KOPT-K1 (cell line): ENCODE measurements around the gene ADD2.

Source experiments
- H3K27ac ChIP-seq: fragments of 200-600 bp; sonication (generic); 2 replicates; pipeline ENCODE4 v1.5.1; 2016; ENCODE audit warnings: antibody characterized with exemption, mild to moderate bottlenecking, low read depth, low read length; ENCODE audit not compliant: poor library complexity, severe bottlenecking
- H3K36me3 ChIP-seq: fragments of 200-600 bp; sonication (generic); 2 replicates; pipeline ENCODE4 v1.5.1; 2017; ENCODE audit warnings: antibody characterized with exemption, mild to moderate bottlenecking, low read length, moderate library complexity; ENCODE audit not compliant: insufficient read depth
- H3K9me3 ChIP-seq: fragments of 200-600 bp; sonication (generic); 2 replicates; pipeline ENCODE4 v1.5.1; 2017; ENCODE audit warnings: antibody characterized with exemption, low read length, mild to moderate bottlenecking; ENCODE audit not compliant: insufficient read depth, poor library complexity, severe bottlenecking

Gene ADD2

GRCh38 chr2:70648961-70649360 is 119.0 kb downstream of the ADD2 start:
- Histone ChIP-seq H3K36me3 (no peaks in the 10 kb centered on the region), H3K27ac (no peak overlapping the region), H3K9me3 (peaks cover 6% of the 10 kb centered on the region)

GRCh38 chr2:70647873-70648481 is 120.0 kb downstream of the ADD2 start:
- H3K27ac ChIP-seq = no peak overlapping the region
- peaks cover 6% of the 10 kb centered on the region for H3K9me3 ChIP-seq
- H3K36me3 ChIP-seq = no peaks in the 10 kb centered on the region

- Histone ChIP-seq H3K36me3 (no peaks in the 10 kb centered on the region), H3K27ac (no peak overlapping the region), H3K9me3 (peaks cover 1% of the 10 kb centered on the region)
These were observed 121.6 kb downstream of the ADD2 start for GRCh38 chr2:70646420-70646818.

- Histone ChIP-seq H3K27ac (no peak overlapping the region), H3K36me3 (no peaks in the 10 kb centered on the region), H3K9me3 (no peaks in the 10 kb centered on the region)
These were observed 122.1 kb downstream of the ADD2 start for GRCh38 chr2:70645733-70646419.

- no peak overlapping the region for H3K27ac ChIP-seq
- no peaks in the 10 kb centered on the region for H3K9me3 ChIP-seq
- no peaks in the 10 kb centered on the region for H3K36me3 ChIP-seq
These were observed 124.3 kb downstream of the ADD2 start for GRCh38 chr2:70643715-70644114.

- no peaks in the 10 kb centered on the region for H3K9me3 ChIP-seq
- H3K36me3 ChIP-seq = no peaks in the 10 kb centered on the region
- no peak overlapping the region for H3K27ac ChIP-seq
These were observed 126.7 kb downstream of the ADD2 start for GRCh38 chr2:70641263-70641784.

- no peaks in the 10 kb centered on the region for H3K9me3 ChIP-seq
- no peak overlapping the region for H3K27ac ChIP-seq
These were observed 128.1 kb downstream of the ADD2 start for GRCh38 chr2:70639841-70640436.

GRCh38 chr2:70638561-70638960 is 129.4 kb downstream of the ADD2 start:
- H3K36me3 ChIP-seq = no peaks in the 10 kb centered on the region
- H3K27ac ChIP-seq = no peak overlapping the region
- peaks cover 5% of the 10 kb centered on the region for H3K9me3 ChIP-seq

More at GRCh38 chr2:70639841-70640436, 128.1 kb downstream of the ADD2 start:
- H3K36me3 ChIP-seq = no peaks in the 10 kb centered on the region

GRCh38 chr2:70633508-70633907 is 134.5 kb downstream of the ADD2 start:
- Histone ChIP-seq H3K36me3 (no peaks in the 10 kb centered on the region), H3K27ac (no peak overlapping the region)

GRCh38 chr2:70632966-70633365 is 135.0 kb downstream of the ADD2 start:
- Histone ChIP-seq H3K36me3 (no peaks in the 10 kb centered on the region), H3K9me3 (peaks cover 12% of the 10 kb centered on the region), H3K27ac (no peak overlapping the region)

More at GRCh38 chr2:70633508-70633907, 134.5 kb downstream of the ADD2 start:
- peaks cover 12% of the 10 kb centered on the region for H3K9me3 ChIP-seq

- Histone ChIP-seq H3K9me3 (peaks cover 12% of the 10 kb centered on the region), H3K36me3 (no peaks in the 10 kb centered on the region), H3K27ac (no peak overlapping the region)
These were observed 135.6 kb downstream of the ADD2 start for GRCh38 chr2:70632388-70632787.

- Histone ChIP-seq H3K9me3 (peaks cover 12% of the 10 kb centered on the region), H3K36me3 (no peaks in the 10 kb centered on the region), H3K27ac (no peak overlapping the region)
These were observed 137.2 kb downstream of the ADD2 start for GRCh38 chr2:70630761-70631160.

- no peaks in the 10 kb centered on the region for H3K9me3 ChIP-seq
- no peaks in the 10 kb centered on the region for H3K36me3 ChIP-seq
- no peak overlapping the region for H3K27ac ChIP-seq
These were observed 140.6 kb downstream of the ADD2 start for GRCh38 chr2:70627211-70627898.

- Histone ChIP-seq H3K27ac (no peak overlapping the region), H3K9me3 (no peaks in the 10 kb centered on the region), H3K36me3 (no peaks in the 10 kb centered on the region)
These were observed 141.6 kb downstream of the ADD2 start for GRCh38 chr2:70626254-70626990.
